ENCODE measurements around the gene LINGO1.

The LINGO1 gene

GRCh38 chr15:77568014-77568972 lies 64.4 kb downstream of the LINGO1 start:
- DNase-seq: no peak

DNA sequence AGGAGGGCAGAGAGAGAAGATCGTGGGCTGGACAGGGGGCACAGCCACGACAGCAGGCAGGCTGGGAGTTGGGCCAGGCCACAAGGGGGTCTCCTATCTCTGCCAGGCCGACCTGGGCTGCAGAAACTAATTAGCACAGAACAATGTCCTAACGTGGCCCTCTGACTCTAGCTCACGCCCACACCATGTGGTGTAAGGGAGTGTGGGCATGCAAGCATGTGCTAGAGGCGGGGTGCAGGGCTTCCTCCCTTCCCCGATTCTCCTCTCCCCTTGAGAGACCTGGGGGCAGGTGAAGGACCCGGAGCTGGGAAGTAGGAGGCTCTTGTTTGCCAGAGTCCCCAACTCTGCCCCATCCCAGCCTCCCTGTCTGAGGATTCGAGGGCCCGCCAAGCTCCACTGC lies 65.5 kb downstream of the LINGO1 start:
- DNase-seq: no peak

GRCh38 chr15:77566092-77566491 lies 66.6 kb downstream of the LINGO1 start:
- no peak for DNase-seq

DNA sequence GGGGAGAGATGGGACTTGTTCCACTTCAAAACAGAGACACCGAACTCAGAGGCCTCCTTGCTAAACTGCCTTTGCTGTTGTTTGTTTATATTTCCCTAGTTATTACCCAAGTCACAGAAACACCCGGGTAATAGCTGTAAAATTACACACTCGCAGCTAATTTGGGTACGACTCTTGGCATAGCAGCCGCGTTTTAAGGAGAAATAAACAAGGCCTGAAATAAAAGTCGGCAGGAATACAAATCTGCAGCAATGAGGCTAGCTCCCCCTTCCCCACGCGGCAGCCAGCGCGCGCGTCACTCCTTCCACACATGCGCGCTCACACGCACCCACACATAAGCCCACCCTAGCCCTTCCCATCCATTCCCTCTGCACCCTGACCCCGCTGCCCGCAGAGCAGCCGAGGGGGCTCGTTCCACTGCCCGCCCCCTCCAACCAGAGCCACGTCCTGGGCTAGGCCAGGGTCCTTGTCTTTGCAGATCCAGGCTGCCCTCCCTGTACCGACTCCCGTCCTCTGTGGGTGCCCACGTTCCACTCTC lies 67.3 kb downstream of the LINGO1 start:
- no peak for DNase-seq

- no peak for DNase-seq
These were observed 67.8 kb downstream of the LINGO1 start for GRCh38 chr15:77564938-77565337.

DNA sequence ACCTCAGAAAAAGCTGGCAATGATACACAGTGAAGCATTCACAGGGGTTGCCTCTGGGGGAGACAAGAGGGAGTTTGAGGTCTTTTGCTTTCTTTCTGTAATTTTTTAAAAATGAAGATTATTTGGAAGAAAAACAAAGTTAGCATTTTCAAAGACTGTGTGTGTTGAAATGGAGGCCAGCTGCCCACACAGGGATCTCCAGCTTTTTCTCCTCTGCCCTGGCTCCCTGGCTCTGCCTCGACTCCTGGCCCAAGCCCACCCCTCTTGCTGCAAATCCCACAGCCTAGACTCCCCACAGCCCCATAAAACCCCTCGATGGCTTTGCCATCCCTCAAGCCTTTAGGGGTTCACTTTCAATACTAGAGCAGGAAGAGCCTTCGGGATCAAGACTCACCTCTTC lies 68.4 kb downstream of the LINGO1 start:
- DNase-seq: no peak

DNA sequence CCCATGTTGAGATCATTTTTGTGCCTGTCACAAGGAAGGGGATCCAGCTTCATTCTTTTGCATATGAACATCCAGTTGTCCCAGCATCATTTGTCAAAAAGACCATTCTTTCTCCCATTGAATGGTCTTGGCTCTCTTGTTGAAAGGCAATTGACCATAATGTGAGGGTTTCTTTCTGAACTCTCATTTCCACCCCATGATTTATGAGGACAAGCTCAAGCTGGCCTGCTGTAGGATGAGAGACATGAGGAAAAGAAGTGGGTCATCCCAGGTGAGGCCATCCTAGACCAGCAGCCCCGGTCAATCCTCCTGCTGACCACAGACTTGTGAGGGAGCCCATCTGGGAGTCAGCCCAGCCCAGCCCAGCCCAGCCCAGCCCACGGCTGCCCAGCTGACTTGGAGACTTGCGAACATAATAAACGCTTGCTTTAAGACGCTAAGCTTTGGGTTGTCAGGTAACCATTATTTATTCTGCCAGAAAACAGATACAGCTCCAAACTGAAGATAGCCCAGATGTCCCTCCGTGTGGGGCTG lies 69.0 kb downstream of the LINGO1 start:
- DNase-seq: no peak
